GM12872 (cell line): Measurements from ENCODE around the gene CNTNAP2.

Experiments
- CTCF ChIP-seq: IDR thresholded peaks from 3 replicates; pipeline ENCODE4 v1.5.1; 2011; ENCODE audit warnings: low read depth, mild to moderate bottlenecking, low read length, moderate library complexity; ENCODE audit not compliant: insufficient read depth

The CNTNAP2 gene

GRCh38 chr7:146146831-146147486 lies 30.4 kb downstream of the CNTNAP2 start:
- no peak for TF ChIP-seq CTCF

- no peak for TF ChIP-seq CTCF
Measured at GRCh38 chr7:146150153-146150552, 33.6 kb downstream of the CNTNAP2 start.

- no peak for TF ChIP-seq CTCF
Measured at GRCh38 chr7:146172112-146172511, 55.5 kb downstream of the CNTNAP2 start.

GRCh38 chr7:146175716-146176115 lies 59.1 kb downstream of the CNTNAP2 start:
- TF ChIP-seq CTCF = no peak

GRCh38 chr7:146176860-146177259 lies 60.3 kb downstream of the CNTNAP2 start:
- TF ChIP-seq CTCF = no peak

- TF ChIP-seq CTCF = no peak
Measured at GRCh38 chr7:146177301-146177700, 60.7 kb downstream of the CNTNAP2 start.

- TF ChIP-seq CTCF = no peak
Measured at GRCh38 chr7:146185844-146186243, 69.2 kb downstream of the CNTNAP2 start.
